Middle frontal gyrus (tissue), 1 donor: ENCODE measurements around the gene ZHX3.
A peak's percentile ranks its signal among the peaks of the same experiment; 100 is the strongest.

Experiments
- DNase-seq: peaks from one replicate; pipeline ENCODE4 v3.0.0-alpha.2; 2015; ENCODE audit warnings: low spot score; ENCODE audit errors: extremely low spot score

ZHX3 gene

DNA sequence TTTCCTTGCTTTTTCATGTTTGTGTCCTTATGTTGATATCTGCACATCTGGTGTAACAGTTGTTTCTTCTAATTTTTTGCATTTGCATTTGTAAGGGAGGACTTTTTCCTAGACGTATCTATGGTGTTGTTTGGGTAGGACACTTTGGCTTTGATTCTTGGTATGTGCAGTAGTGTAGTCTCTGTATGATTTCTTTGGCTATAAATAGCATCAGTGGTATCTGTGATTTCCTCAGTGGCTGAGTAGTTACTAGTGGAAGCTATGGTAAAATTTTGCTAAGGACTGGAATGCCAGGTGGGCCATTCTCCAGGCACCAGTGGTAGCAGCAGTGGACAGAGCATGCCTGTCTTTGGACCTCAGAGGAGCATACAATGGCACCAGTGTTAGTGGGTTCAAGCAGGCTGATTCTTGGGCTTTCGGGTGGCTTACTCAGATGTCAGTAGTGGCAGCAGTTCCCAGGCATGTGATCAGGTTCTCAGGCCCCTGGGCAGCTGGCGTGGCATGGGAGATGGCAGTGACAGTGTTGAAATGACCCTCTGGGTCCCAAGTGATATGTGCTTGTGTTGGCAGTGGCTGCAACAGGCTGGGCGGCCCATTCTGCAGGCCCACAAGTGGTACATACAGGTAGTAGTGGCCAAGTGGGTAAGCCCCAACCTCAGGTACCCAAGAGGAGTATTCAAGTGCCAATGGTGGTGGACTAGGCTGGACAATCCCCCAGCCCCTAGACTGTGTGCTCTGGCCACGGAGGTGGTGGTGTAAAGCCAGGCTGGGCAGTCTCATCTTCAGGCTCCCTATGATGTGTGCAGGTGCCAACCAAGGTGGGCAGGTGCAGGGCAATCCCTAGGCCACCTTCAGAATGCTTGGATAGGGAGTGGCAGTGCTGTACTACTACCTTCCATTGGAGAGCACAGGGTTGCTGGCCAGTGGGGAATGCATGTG is 125.7 kb downstream of the ZHX3 start:
- DNase-seq, result no peak

DNA sequence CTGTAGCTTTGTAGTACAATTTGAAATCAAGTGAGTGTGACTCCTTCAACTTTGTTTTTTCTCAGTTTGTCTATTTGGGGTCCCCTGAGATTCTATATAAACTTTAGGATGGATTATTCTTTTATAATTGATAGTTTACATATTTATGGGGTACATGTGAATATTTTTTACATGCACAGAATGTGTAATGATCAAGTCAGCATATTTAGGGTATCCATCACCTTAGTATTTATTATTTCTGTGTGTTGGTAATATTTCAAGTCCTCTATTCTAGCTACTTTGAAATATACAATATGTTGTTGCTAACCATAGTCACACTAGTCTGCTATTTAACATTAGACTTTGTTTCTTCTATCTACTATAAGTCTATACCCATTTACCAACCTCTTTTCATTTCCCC is 129.9 kb downstream of the ZHX3 start:
- DNase-seq, result no peak

DNA sequence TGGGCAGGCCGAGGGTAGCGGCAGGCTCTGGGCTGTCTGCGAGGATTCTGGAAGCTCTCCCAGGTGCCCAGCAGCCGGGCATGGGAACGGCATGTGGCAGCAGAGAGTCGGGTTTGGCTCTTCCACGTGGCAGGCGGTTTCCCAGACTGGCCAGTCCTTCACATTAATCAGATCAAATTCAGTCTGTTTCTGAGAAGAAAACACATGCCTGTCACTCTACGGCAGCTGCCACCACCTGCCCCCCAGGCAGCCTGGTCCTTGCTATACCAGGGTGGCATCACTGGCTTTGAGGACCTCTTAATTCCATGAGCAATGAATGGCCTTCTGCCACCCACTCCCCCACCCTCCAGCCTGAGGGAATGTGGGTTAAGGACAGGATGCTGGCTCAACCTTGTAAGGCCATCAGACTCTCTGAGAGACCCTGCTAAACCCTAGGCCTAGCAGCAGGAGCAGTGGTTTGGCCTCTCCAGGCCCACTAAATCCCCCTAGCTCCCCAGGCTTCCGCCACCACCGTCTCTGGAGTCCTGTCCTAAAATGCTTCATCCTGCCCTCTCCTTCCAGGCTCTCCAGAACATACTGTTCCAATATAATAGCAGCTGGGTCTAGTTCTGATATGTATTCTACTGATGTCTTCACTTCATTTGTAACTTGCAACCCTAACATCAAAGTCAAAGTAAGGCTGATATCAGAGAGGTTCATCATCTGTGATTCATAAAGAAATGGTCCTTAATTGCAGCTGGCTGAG is 132.3 kb downstream of the ZHX3 start:
- DNase-seq, result no peak

DNA sequence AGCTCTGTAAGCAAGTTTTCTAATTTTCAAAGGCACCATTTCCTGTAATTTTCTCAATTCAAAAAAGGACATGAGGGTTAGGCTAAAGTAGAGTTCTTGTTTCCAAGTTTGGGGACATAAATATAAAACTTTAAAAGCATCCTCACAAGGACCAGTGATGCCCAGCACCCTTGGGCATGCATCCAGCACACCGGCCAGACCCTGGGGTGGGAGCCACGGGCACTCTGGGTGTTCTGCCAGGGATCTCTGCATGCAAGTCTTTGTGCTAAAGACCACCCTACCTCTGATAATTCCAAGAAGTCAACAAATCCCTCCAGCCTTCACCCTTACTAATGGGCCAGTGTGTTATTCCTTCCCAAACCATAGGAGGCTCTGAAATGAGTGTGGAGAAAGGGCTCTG is 133.7 kb downstream of the ZHX3 start:
- DNase-seq, result no peak

DNA sequence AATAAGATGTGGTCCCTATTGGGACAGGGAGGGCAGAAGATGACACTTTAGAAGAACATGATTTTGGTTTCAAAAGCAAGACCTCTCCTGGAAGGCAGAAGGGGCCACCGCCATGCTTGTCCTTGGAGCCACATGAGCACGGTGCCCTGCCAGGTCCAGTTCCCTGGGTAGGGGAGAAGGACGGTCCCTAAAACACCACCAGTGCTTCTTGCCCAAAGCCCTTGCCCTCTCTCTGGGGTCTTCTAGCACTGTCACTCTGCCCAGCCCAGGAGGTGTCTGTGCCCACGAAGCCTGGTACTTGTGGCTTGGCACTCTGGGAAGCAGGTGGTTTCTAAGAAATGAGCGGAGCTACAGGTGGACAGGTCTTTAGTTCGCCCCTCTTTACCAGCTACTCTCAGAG is 134.1 kb downstream of the ZHX3 start:
- DNase-seq, result no peak

DNA sequence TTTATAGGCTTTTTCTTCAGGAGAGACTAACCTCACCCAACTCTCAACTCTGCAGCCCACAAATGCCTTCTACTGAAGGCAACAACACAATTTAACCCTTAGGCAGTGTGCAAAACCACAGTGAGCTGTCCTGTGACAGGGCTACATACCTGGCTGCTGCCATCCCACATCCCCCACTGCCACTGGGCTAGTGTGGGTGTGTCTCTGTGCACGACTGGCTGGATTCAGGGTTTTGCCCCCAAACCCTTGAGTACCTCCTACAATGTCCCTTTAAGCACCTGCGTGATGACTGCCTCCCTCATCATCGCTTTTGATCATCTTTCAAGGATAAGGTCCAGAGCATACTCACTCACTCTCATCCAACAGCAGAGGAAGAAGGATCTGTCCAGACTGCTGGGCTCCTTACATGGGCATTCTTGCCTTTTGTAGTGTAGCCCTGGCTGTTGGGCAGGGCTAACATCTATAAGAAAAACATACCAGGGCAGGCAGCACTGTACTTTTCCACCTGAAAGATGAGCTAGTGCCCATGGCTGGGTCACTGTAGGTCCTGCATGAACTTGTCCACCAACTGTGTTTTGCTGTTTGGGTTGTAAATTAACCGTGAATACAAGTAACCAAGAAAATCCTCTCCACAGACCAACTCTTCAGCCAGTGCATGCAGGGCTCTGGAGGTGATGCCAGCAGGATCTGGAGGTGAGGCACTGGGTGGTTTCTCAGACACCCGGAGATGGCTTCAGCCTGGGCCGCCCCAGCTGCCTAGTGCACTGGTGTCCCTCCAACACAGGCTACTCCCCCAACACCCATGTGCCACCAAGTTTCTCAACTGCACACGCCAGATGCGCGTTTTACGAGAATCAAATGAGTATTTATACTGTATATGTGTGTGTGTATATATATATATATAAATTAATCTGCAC is 135.0 kb downstream of the ZHX3 start:
- DNase-seq, result no peak

DNA sequence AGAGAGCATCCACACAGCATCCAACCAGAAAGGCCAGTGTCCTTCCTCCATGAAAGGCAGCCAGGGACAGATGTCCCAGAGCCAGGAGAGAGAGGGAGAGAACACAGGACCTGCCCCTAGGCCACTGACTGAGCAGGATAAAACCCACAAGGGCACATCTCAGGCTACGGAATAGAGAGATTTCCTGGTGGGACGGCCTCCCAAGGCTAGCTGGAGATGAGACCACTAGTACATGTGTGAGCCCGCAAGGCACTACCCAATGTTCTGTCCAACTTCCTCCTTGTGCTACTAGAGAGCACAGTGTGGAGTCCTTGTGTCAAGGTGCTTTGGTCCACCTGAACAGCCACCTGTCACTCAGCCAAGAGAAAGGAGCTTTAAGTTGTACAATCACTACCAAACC is 136.0 kb downstream of the ZHX3 start:
- no peak for DNase-seq

DNA sequence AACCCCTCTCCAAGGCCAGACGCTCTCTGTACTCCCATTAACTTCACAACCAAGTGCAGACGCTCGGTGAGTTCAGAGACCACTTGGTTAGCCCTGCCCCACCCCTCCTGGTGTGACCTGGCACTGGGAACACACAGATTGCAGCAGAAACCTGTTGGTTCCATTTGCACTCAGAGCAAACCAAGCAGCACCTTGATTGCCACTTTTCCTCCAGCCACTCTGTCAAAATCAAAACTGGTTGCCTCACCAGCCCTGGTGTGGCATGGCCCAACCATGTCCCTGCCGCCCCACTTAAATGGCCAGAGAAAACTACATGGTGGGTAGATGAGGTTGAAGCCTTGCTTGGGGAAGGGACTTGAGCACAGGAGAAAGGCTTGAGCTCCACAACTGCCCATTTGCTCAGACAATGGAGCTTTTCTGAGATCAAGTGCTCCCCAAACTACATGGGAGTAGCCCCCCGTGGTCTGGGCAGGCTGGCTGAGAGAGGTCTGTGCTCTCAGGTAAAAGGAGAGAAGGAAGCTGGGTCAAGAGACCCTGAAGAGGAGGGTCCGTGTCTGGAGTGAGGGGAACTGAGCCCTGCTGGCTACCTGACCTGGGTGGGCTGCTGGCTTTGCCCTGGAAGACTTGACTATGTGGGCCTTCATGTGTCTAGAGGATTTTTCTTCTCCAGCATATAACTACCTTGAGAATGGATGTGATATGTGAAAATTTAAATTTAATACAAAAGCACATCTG is 136.8 kb downstream of the ZHX3 start:
- no peak for DNase-seq

DNA sequence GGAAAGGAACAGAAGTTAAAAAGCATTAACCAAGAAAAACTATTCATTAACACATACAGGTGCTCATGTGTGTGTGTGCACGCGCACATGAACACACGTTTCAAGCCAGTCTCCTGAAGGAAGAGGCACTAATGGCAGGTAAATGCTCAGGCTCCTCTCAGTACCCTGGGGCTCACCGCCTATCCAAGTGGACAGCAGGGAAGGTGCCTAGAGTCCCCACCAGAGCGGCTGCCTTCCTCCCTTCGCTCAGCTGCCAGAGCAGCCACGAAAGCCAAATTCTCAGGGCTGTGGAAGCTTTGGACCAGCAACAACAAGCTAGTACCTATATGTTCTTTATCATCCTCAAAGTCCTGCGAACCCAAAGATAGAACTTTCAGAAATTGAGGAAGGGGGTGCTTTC is 137.6 kb downstream of the ZHX3 start:
- no peak for DNase-seq

DNA sequence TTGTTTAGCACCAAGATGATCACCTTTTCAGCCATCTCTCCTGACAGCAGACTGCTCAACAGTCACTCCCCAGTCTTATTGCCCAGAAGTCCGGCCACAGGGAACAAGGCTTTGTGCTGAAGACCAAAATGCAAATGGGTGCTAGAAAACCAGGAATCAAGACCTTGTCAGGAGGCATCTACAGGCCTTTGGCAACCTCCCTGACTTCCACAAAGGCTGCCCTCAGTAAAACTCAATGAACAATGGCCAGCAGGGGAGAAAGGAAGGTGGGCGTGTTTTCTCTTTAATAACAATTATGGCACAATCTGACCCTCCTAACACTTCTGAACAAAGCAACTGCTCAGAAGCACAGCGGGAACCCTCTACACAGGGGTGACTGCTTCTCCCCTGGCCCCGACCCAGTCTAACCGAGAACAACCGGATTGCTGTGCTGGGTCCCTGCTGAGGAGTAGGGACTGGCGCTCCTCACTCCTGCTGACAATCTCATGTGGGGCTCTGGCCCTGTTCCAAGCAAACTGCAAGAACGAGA is 138.6 kb downstream of the ZHX3 start:
- DNase-seq, result no peak

DNA sequence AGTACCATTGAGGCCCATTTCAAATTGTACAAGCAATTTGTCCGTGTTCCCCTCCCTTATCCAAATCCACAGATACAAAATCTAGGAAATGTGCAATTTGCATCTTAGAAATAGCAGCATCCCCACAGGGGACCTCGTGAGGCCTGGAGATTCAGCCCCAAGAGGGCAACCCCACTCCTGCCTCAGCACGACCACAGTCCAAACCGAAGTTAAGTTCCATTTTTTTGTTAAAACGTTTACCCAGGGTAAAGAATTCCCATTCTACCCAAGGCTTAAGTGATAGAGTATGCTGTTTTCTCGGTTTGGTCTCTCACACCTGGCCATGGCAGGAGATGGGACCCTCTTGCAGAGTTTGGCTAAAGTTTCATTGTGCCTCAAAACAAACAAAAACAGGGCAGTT is 139.0 kb downstream of the ZHX3 start:
- DNase-seq, result no peak

DNA sequence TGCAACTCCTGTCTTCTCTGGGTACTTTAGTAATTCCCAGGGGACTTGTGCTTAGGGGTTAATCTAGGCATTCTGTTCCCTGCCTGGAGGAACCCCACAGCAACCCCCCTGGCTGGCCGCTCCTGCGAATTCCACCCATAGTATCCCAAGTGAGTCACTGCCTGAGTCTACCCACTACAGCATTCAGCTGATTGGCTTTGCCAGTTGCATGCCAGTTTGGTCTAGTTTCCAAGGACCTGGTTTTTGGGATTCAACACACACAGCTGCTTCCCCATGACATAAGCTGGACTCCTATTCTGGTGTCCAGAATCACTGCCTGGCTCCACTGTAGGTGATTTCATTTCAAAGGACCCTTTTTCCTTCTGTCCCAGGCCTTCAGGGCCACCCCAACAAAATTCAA is 139.9 kb downstream of the ZHX3 start:
- no peak for DNase-seq

DNA sequence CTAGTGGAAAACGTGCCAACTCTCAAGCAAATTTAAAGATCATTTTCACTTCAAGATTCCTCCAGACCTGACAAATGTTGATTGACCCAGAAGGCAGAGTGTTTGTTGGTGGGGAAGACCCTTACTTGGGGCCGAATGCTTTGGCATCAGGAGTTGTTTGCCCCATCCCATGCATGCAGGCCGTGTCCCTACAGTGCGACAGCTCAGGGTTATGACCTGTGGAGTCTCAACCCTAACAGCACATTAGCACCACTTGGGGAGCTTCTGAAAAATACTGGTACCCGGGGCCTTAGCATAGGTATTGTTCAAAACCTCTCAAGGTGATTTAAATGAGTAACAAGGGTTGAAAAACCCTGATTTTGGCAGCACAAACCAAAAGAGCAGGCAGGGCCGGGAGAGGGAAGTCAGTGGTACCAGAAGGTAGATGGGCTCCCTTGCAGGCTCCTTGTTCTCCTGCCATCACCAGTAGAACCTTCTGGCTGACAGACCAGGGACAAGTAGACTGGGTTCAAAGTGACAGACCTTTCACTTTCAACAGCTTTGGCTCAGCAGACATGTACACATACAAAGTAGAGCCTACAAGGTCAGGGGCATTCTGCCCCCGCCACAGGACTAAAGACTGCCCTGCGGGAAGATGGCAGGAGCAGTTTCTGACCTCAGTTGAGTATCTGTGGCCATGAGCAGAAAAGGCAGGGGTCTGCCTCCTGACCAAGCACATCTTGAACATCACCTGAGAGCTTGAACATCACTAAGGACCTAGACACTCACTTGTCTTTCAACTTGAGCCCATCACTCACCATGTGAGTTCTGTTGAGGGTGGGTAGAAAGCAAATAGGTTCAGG is 140.6 kb downstream of the ZHX3 start:
- no peak for DNase-seq

DNA sequence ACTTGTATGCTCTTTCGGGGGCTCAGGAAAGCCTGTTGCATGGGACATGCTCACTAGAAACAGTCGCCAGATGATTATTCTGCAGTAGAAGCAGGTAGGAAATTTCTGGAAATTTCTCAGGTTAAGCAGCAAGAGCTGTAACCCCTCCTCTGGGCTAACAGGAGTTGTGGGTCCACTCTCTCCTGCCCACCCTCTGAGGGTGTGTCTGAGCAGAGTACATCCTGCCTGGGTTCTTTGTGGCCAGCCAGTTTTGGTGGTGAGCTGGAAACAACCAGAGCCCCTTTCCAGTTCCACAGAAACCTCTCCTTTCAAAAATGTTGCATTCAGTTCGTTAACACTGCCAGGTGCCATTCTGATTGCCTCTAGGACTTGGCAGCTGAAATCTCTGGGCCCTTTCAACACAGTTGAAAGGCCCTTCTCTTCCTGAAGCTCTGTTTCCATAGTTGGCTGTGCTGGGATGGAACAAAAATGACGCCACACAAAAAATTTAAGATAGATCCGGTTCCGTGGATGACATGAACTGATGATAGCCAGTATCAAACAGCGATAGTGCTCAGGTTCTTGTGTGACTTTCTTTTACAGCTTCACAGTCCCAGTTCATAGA is 141.7 kb downstream of the ZHX3 start:
- DNase-seq, result no peak

DNA sequence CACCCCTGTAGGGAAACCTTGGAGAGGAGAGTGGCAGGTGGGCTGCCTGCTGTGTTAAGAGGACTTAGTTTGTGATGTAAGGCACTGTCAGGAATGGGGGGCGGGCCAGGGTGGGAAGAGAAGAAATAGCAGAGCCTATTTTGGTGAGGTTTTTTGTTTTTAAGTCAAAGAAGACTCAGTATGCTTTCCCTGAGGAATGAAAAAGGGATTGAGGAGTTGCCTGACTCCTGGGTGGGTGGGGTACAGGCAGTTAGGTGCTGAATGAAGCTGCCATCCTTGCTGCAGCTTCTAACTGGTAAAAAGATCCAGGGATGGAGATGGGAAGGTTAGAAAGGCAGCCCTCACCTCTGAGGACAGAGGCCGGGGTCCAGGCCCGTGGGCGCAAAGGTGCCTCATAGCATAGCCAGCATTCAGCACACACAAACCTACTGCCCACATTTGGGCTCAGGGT is 142.3 kb downstream of the ZHX3 start:
- DNase-seq, result no peak

DNA sequence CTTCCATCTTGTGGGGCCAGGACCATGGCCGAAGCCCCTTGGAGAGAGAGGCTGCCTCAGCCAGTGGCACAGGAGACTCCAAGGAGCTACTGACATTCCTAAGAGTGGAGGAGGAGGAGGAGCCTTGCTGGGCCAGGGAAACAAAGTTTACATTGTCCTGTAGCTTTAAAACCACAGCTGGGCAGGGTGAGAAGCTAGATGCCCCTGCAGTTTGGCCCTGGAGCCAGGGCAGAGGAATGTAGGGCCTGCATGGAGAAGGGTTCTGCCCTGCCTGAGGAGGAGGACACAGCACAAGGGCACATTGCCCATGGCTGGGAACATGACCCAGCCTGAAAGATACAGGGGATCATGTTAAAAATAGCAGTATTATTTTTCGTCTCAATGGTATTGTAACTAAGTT is 142.7 kb downstream of the ZHX3 start:
- DNase-seq, result no peak

DNA sequence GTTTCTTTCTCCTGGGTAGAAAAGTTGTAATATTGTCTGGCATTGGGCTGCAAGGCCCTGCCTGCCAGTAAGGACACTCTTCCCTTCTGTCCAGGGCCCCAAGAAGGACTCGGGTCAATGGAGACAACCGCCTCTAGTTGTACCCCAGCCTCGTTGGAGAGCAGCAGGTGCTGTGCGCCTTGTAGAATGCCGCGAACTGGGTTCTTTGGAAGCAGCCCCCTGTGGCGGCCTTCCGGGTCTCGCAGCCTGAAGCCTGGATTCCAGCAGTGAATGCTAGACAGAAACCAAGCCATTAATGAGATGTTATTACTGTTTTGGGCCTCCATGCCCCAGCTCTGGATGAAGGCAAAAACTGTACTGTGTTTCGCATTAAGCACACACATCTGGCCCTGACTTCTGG is 143.2 kb downstream of the ZHX3 start:
- DNase-seq, result no peak

DNA sequence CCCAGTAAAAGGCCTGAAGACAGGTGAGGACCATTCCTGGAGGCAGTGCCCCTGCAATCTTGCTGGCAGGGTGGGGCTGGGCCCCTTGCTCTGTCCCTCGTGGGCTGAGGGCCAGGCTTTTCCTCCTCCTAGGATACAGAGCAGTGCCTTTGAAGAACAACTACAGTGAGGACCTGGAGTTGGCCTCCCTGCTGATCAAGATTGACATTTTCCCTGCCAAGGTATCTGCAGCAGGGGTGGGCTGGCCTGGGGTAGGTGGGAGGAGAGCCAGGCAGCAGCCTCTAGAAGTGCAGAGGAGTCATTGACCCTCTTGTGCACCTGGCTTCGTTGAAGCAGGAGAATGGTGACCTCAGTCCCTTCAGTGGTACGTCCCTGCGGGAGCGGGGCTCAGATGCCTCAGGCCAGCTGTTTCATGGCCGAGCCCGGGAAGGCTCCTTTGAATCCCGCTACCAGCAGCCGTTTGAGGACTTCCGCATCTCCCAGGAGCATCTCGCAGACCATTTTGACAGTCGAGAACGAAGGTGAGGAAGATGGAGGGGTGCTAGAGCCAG is 143.7 kb downstream of the ZHX3 start:
- no peak for DNase-seq

DNA sequence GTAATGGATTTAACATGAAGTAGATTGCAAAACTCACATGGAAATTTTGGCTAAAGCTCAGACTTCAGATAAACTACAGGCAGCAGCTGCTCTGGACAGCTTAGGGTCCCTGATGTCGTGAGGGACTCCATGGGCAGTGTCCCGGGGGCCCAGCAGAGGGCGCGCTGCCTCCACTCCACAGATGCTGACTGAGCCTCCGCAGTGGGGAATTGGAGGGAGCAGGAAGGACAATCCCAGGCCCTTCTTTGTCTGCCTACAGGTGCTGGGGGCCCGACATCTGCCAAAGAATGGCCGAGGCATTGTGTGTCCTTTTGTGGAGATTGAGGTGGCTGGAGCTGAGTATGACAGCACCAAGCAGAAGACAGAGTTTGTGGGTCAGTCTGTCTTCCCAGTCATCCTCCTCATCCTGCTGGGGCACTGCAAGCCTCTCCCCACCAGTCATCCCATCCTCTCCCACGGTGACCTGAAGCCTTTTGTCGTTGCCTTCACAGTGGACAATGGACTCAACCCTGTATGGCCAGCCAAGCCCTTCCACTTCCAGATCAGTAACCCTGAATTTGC is 144.3 kb downstream of the ZHX3 start:
- DNase-seq, result peak; percentile 72
